OCI-LY7 (cell line): Measurements from ENCODE around the gene SCART1.

Experiments used
- EZH2phosphoT487 ChIP-seq: fragments of 200-600 bp; sonication (generic); IDR thresholded peaks from 2 replicates; pipeline ENCODE4 v1.6.1; 2018; ENCODE audit warnings: low read depth, borderline replicate concordance, mild to moderate bottlenecking, mixed run types, antibody characterized with exemption, low read length, moderate library complexity, mixed read lengths
- TF ChIP-seq, protein P1 (sequence below): fragments of 200-600 bp; sonication (generic); conservative IDR thresholded peaks from 2 replicates; pipeline ENCODE4 v1.5.1; 2014; ENCODE audit warnings: mild to moderate bottlenecking, antibody characterized with exemption, low read length, moderate library complexity, mixed read lengths

DNA sequence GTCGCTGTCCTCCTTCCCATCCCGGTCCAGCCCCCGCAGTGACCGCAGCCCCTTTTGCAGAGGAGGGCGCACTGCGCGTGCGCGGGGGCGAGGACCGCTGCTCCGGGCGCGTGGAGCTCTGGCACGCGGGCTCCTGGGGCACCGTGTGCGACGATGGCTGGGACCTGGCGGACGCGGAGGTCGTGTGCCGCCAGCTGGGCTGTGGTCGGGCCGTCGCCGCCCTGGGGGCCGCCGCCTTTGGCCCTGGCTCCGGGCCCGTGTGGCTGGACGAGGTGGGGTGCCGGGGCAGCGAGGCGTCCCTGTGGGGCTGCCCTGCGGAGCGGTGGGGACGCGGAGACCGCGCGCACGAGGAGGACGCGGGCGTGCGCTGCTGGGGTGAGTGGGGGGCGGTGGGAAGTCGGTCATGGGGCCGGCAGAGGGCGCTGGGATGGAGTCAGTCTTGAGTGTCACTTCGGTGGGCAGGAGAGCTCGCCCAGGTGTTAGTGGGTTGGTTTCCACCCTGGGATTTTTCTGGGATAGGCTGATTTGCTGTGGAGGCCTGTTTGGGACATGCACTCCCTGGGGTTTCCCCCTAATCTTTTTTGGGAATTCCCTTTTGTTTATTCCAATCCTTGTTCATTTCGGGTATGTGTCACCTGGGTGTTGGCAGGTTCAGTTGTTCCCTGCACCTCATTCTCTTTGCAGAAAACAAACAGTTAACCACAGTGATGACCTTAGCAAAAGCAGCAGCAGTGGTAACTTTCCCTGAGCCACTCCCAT is 11.6 kb downstream of the SCART1 start:
- TF ChIP-seq, protein P1, sequence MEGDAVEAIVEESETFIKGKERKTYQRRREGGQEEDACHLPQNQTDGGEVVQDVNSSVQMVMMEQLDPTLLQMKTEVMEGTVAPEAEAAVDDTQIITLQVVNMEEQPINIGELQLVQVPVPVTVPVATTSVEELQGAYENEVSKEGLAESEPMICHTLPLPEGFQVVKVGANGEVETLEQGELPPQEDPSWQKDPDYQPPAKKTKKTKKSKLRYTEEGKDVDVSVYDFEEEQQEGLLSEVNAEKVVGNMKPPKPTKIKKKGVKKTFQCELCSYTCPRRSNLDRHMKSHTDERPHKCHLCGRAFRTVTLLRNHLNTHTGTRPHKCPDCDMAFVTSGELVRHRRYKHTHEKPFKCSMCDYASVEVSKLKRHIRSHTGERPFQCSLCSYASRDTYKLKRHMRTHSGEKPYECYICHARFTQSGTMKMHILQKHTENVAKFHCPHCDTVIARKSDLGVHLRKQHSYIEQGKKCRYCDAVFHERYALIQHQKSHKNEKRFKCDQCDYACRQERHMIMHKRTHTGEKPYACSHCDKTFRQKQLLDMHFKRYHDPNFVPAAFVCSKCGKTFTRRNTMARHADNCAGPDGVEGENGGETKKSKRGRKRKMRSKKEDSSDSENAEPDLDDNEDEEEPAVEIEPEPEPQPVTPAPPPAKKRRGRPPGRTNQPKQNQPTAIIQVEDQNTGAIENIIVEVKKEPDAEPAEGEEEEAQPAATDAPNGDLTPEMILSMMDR = no peak
- TF ChIP-seq EZH2phosphoT487 = no peak
